ENCODE data around the gene CFAP410.

GRCh38 chr21:44377922-44378645 is 38.9 kb upstream of the CFAP410 start:
- TF ChIP-seq POLR2AphosphoS5 (IDR thresholded peaks at IDR 0.05), result no peak
- no peak for TF ChIP-seq EP300 (IDR thresholded peaks at IDR 0.05)
- no peak for TF ChIP-seq POLR2A (IDR thresholded peaks at IDR 0.05)
- no peak for TF ChIP-seq CTCF (IDR thresholded peaks at IDR 0.05)

Data from stomach (tissue), 4 donors.